Measurements from ENCODE around the gene SLC35B2. TPM values are rescaled to one million over a fixed set of nuclear protein-coding genes. Genes with fewer than 3 reads are reported as not detected.

Gene SLC35B2
- total and polyA plus RNA-seq, 9 of the 15 experiments (the other 6 are each of a cell fraction or from before 2014, with no cell fraction given): 14.5 to 59.1 (median 47.1) TPM

GRCh38 chr6:44257025-44257752, at the start of gene SLC35B2 (continued):
- TF ChIP-seq GABPA (tag; conservative IDR thresholded peaks at IDR 0.05; ENCODE audit: low read depth): peak; percentile 93
- TF ChIP-seq AFF1 (IDR thresholded peaks at IDR 0.05; ENCODE audit: low read depth in 1 of 2, partially characterized antibody in 2 of 2): no peak
- no peak for TF ChIP-seq MTF1 (CRISPR knock-in tag; IDR thresholded peaks at IDR 0.05; ENCODE audit: borderline replicate concordance)
- no peak for TF ChIP-seq ZNF717 (CRISPR knock-in tag; IDR thresholded peaks at IDR 0.05)
- TF ChIP-seq YBX1 (IDR thresholded peaks at IDR 0.05): no peak
- TF ChIP-seq TAL1 (IDR thresholded peaks at IDR 0.05): no peak
- TF ChIP-seq ATF2 (CRISPR knock-in tag; IDR thresholded peaks at IDR 0.05): no peak
- TF ChIP-seq E2F8 (IDR thresholded peaks at IDR 0.05; ENCODE audit: low read depth, partially characterized antibody): no peak
- TF ChIP-seq PHF20 (IDR thresholded peaks at IDR 0.05; ENCODE audit: partially characterized antibody): peak; percentile 89
- no peak for TF ChIP-seq ASH1L (IDR thresholded peaks at IDR 0.05; ENCODE audit: borderline replicate concordance, low read depth, partially characterized antibody)
- no peak for TF ChIP-seq HEY1 (CRISPR knock-in tag; IDR thresholded peaks at IDR 0.05; ENCODE audit: borderline replicate concordance)

All from K562 (cell line).